Measurements from ENCODE around the gene ATP2B2.

Gene ATP2B2

DNA sequence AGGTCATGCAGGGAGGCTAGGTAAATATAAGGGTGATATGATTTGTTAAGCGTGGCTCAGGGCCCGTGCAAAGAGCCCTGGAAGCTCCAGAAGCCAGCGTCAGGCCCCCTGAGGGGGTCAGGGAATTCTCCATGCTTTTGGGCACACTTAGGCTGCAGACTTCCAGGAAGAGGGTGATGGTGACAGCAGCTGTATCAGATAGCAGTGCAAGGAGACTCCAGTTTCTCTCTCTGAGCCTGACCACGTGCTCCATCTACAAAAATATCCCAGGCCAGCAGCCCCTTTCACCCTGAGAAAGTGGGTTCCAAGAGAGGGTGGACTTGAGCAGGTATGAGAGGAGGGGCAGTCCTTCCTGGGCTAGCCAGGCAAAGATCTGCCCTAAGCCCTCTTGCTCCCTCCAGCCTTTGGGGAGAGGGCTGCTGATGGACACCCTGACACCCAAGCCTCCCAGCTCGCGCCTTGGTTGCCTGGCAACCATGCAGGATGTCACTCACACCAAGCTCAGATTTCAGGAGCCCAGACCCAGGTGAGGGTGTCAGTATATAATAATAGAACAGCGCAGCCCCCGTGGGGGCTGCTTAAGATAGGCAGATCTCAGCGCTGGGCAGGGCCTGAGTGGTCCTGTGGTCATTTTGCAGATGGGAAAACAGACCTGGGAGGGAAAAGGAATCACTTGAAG, 35.8 kb downstream of the ATP2B2 start:
- H3K4me3 ChIP-seq (ENCODE audit: low read depth, low read length), result no peak overlapping the region
- TF ChIP-seq, protein P1, sequence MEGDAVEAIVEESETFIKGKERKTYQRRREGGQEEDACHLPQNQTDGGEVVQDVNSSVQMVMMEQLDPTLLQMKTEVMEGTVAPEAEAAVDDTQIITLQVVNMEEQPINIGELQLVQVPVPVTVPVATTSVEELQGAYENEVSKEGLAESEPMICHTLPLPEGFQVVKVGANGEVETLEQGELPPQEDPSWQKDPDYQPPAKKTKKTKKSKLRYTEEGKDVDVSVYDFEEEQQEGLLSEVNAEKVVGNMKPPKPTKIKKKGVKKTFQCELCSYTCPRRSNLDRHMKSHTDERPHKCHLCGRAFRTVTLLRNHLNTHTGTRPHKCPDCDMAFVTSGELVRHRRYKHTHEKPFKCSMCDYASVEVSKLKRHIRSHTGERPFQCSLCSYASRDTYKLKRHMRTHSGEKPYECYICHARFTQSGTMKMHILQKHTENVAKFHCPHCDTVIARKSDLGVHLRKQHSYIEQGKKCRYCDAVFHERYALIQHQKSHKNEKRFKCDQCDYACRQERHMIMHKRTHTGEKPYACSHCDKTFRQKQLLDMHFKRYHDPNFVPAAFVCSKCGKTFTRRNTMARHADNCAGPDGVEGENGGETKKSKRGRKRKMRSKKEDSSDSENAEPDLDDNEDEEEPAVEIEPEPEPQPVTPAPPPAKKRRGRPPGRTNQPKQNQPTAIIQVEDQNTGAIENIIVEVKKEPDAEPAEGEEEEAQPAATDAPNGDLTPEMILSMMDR (IDR thresholded peaks at IDR 0.05; ENCODE audit: low read depth, low read length, missing control alignments), result no peak
- in situ Hi-C loops (cut with HindIII; ENCODE audit: low sequenced_read_pairs), result no loop called here
- DNase-seq (ENCODE audit: low read depth), result no peak

GRCh38 chr3:10468613-10469354, 36.6 kb downstream of the ATP2B2 start:
- DNase-seq (ENCODE audit: low read depth), result no peak
- in situ Hi-C loops (cut with HindIII; ENCODE audit: low sequenced_read_pairs), result no loop called here

DNA sequence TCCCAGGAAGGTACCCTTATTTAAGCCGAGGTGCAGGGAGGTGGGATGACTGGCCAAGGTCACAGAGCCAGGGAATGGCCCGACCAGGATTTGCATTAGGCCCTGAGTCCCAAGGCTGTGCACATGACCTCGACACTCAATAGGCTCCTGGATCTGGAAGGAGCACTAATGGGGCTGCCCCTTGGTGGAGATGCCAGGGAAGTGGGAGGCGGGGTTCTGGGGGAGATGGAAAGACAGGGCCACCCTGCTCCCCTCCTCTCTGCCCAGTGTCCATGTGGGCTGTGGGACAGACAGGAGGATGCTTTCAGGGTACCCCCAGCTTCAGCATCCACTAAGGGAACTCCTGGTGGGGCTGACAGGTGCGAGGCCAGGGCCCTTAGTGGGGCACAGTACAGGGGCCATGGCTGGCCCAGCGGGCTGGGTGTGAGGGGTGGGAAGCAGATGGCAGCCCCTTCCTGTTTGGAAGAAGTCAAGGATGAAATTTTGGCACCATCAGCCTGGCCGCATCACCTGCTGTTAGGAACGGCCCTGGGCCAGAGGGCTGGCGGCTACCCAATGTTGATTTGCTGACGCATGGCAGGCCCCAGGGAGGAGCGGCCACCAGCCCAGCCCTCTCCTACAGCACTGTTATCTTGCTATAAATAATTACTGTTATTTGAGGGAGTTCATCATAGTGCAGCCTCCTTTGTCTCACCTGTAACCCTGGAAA, 37.3 kb downstream of the ATP2B2 start:
- peak; percentile 39 for DNase-seq (ENCODE audit: low read depth)
- TF ChIP-seq, protein P1 (IDR thresholded peaks at IDR 0.05; ENCODE audit: low read depth, low read length, missing control alignments), result no peak
- in situ Hi-C loops (cut with HindIII; ENCODE audit: low sequenced_read_pairs), result no loop called here
- no peak overlapping the region for H3K4me3 ChIP-seq (ENCODE audit: low read depth, low read length)

More at GRCh38 chr3:10468613-10469354, 36.6 kb downstream of the ATP2B2 start:
- H3K4me3 ChIP-seq (ENCODE audit: low read depth, low read length), result no peak overlapping the region
- TF ChIP-seq, protein P1 (IDR thresholded peaks at IDR 0.05; ENCODE audit: low read depth, low read length, missing control alignments), result no peak

GRCh38 chr3:10467204-10467603, 38.2 kb downstream of the ATP2B2 start:
- in situ Hi-C loops (cut with HindIII; ENCODE audit: low sequenced_read_pairs), result no loop called here
- TF ChIP-seq, protein P1 (IDR thresholded peaks at IDR 0.05; ENCODE audit: low read depth, low read length, missing control alignments), result no peak
- DNase-seq (ENCODE audit: low read depth), result no peak
- no peak overlapping the region for H3K4me3 ChIP-seq (ENCODE audit: low read depth, low read length)

GRCh38 chr3:10466186-10466585, 39.2 kb downstream of the ATP2B2 start:
- TF ChIP-seq, protein P1 (IDR thresholded peaks at IDR 0.05; ENCODE audit: low read depth, low read length, missing control alignments), result no peak
- in situ Hi-C loops (cut with HindIII; ENCODE audit: low sequenced_read_pairs), result no loop called here
- no peak overlapping the region for H3K4me3 ChIP-seq (ENCODE audit: low read depth, low read length)
- DNase-seq (ENCODE audit: low read depth), result no peak

- DNase-seq (ENCODE audit: low read depth), result no peak
- TF ChIP-seq, protein P1 (IDR thresholded peaks at IDR 0.05; ENCODE audit: low read depth, low read length, missing control alignments), result no peak
- no peak overlapping the region for H3K4me3 ChIP-seq (ENCODE audit: low read depth, low read length)
- in situ Hi-C loops (cut with HindIII; ENCODE audit: low sequenced_read_pairs), result no loop called here
Observed at GRCh38 chr3:10465161-10465560, 40.2 kb downstream of the ATP2B2 start.
